Measurements from ENCODE around the gene TBC1D20.
"Not testable (repeated sequence)": the region's sequence is repeated elsewhere in the genome, so short reads cannot be mapped to it uniquely, and the experiment has no call there.

DNA sequence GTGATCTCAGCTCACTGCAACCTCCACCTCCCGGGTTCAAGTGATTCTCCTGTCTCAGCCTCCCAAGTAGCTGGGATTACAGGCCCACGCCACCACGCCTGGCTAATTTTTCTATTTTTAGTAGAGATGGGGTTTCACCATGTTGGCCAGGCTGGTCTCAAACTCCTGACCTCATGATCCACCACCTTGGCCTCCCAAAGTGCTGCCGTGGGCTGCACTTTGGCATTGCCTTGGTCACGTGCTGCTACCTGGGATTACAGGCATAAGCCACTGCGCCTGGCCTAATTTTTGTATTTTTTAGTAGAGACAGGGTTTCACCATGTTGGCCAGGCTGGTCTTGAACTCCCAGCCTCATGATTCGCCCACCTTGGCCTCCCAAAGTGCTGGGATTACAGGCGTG, 75.7 kb downstream of the TBC1D20 start:
- TF ChIP-seq, protein P1, sequence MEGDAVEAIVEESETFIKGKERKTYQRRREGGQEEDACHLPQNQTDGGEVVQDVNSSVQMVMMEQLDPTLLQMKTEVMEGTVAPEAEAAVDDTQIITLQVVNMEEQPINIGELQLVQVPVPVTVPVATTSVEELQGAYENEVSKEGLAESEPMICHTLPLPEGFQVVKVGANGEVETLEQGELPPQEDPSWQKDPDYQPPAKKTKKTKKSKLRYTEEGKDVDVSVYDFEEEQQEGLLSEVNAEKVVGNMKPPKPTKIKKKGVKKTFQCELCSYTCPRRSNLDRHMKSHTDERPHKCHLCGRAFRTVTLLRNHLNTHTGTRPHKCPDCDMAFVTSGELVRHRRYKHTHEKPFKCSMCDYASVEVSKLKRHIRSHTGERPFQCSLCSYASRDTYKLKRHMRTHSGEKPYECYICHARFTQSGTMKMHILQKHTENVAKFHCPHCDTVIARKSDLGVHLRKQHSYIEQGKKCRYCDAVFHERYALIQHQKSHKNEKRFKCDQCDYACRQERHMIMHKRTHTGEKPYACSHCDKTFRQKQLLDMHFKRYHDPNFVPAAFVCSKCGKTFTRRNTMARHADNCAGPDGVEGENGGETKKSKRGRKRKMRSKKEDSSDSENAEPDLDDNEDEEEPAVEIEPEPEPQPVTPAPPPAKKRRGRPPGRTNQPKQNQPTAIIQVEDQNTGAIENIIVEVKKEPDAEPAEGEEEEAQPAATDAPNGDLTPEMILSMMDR (IDR thresholded peaks at IDR 0.05): not testable (repeated sequence)
- TF ChIP-seq EP300, POLR2AphosphoS5 (IDR thresholded peaks at IDR 0.05): not testable (repeated sequence)
